Common myeloid progenitor, CD34-positive (primary cell): ENCODE data around the gene DCP2.
A peak's percentile ranks its signal among the peaks of the same experiment; 100 is the strongest.

Experiments
- CTCF ChIA-PET: fragments of 350-600 bp; sonication (Branson Sonifier 250); formaldehyde crosslinking; loops from one replicate; lab custom pipeline; 2021; ENCODE audit warnings: antibody characterized with exemption; lab: Charles Lee
- POLR2A ChIA-PET: fragments of 350-600 bp; sonication (Branson Sonifier 250); formaldehyde crosslinking; loops from one replicate; lab custom pipeline; 2021; ENCODE audit warnings: antibody characterized with exemption; lab: Charles Lee
- DNase-seq, 3 donors: peaks; one replicate each; pipeline versions ENCODE4 v3.0.0 to v3.0.0-alpha.2; 2013
- H3K27ac ChIP-seq, 2 experiments: 1 replicate in 1 of 2; 2 replicates in 1 of 2; pipeline ENCODE4 v1.7.0; 2013; ENCODE audit warnings: inconsistent platforms in 2 of 2, low read length in 2 of 2, mild to moderate bottlenecking in 2 of 2, low read depth in 1 of 2, moderate library complexity in 1 of 2; ENCODE audit not compliant: severe bottlenecking in 2 of 2, insufficient read depth in 1 of 2, poor library complexity in 1 of 2
- H3K27me3 ChIP-seq, 5 experiments: replicated peaks in 2 of 5; 1 replicate in 3 of 5; 2 replicates in 2 of 5; pipeline versions ENCODE4 v1.6.1 to v1.7.0; 2013; ENCODE audit warnings: low read length in 4 of 5, mild to moderate bottlenecking in 2 of 5, moderate library complexity in 2 of 5, inconsistent platforms in 1 of 5; ENCODE audit not compliant: insufficient read depth in 5 of 5, control insufficient read depth in 4 of 5
- H3K36me3 ChIP-seq, 4 experiments: 1 replicate in 2 of 4; 2 replicates in 2 of 4; pipeline versions ENCODE4 v1.6.1 to v1.7.0; 2013; ENCODE audit warnings: low read length in 3 of 4, control low read depth in 1 of 4, mild to moderate bottlenecking in 1 of 4; ENCODE audit not compliant: control insufficient read depth in 4 of 4, insufficient read depth in 4 of 4
- H3K4me1 ChIP-seq, 4 experiments: 1 replicate in 3 of 4; 2 replicates in 1 of 4; pipeline versions ENCODE4 v1.6.1 to v1.7.1; 2013; ENCODE audit warnings: low read length in 3 of 4, mild to moderate bottlenecking in 3 of 4, control low read depth in 1 of 4, inconsistent platforms in 1 of 4, moderate library complexity in 1 of 4; ENCODE audit not compliant: control insufficient read depth in 4 of 4, insufficient read depth in 4 of 4; ENCODE audit errors: control extremely low read depth in 1 of 4
- H3K4me3 ChIP-seq, 7 experiments: 1 replicate in 4 of 7; 2 replicates in 3 of 7; pipeline versions ENCODE4 v1.5.1 to v1.7.0; 2013; ENCODE audit warnings: mild to moderate bottlenecking in 7 of 7, low read length in 6 of 7, moderate library complexity in 6 of 7, inconsistent platforms in 2 of 7, low read depth in 2 of 7, control low read depth in 1 of 7; ENCODE audit not compliant: insufficient read depth in 4 of 7, control insufficient read depth in 1 of 7; ENCODE audit errors: extremely low read depth in 1 of 7
- H3K9me3 ChIP-seq, 5 experiments: 1 replicate in 4 of 5; 2 replicates in 1 of 5; pipeline versions ENCODE4 v1.6.1 to v1.7.1; 2013; ENCODE audit warnings: low read length in 4 of 5, mild to moderate bottlenecking in 2 of 5, inconsistent platforms in 1 of 5, low read depth in 1 of 5, moderate library complexity in 1 of 5; ENCODE audit not compliant: control insufficient read depth in 4 of 5, insufficient read depth in 2 of 5; ENCODE audit errors: control extremely low read depth in 1 of 5
- WGBS: methylation state at CpG from one replicate; pipeline ENCODE4 v1.1.5; 2013; ENCODE audit not compliant: insufficient coverage; 5-methylcytosine and 5-hydroxymethylcytosine counted together

The DCP2 gene

GRCh38 chr5:112965733-112966306 lies 10.8 kb upstream of the DCP2 start:
- peaks cover 0 to 6% (median 0%) of the 10 kb centered on the region in 4 experiments for H3K4me1 ChIP-seq
- no peak overlapping the region for H3K27ac ChIP-seq
- DNase-seq = no peak
- H3K27me3 ChIP-seq = peaks cover 0 to 26% (median 8%) of the 10 kb centered on the region in 5 experiments
- CTCF ChIA-PET = interaction anchor here (0.6 kb wide), 1 partner anchor 8 kb away, joined by 3 read pairs; no protein-coding TSS in a partner anchor
- no peaks in the 10 kb centered on the region for H3K36me3 ChIP-seq
- WGBS = 100% methylated on average over 4 of the region's 8 CpGs
- POLR2A ChIA-PET = no interaction called here
- H3K4me3 ChIP-seq = no peak overlapping the region
- no peaks in the 10 kb centered on the region for H3K9me3 ChIP-seq

- H3K9me3 ChIP-seq = no peaks in the 10 kb centered on the region
- 90% methylated on average over 3 of the region's 6 CpGs for WGBS
- no peak overlapping the region for H3K27ac ChIP-seq
- H3K36me3 ChIP-seq = no peaks in the 10 kb centered on the region
- CTCF ChIA-PET = interaction anchor here (1.1 kb wide), 1 partner anchor 29 kb away, joined by 3 read pairs; no protein-coding TSS in a partner anchor
- POLR2A ChIA-PET = no interaction called here
- H3K4me1 ChIP-seq = peaks cover 0 to 6% (median 0%) of the 10 kb centered on the region in 4 experiments
- peaks cover 0 to 12% (median 4%) of the 10 kb centered on the region in 5 experiments for H3K27me3 ChIP-seq
- no peak for DNase-seq
- no peak overlapping the region for H3K4me3 ChIP-seq
Measured at GRCh38 chr5:112967520-112968083, 9.0 kb upstream of the DCP2 start.

- ChIA-PET POLR2A (no interaction called here), CTCF (interaction anchor here (1.0 to 2.0 kb wide), 3 partner anchors 10 to 27 kb away, joined by 3 to 6 read pairs (median 4); no protein-coding TSS in a partner anchor)
- Histone ChIP-seq H3K27ac (no peak overlapping the region), H3K4me1 (peaks cover 0 to 6% (median 0%) of the 10 kb centered on the region in 4 experiments), H3K4me3 (no peak overlapping the region), H3K9me3 (no peaks in the 10 kb centered on the region), H3K36me3 (no peaks in the 10 kb centered on the region), H3K27me3 (peaks cover 0 to 6% (median 3%) of the 10 kb centered on the region in 5 experiments)
- DNase-seq = no peak
- 100% methylated on average over 2 of the region's 5 CpGs for WGBS
Measured at GRCh38 chr5:112968411-112969106, 8.0 kb upstream of the DCP2 start.

- H3K36me3 ChIP-seq = no peaks in the 10 kb centered on the region
- ChIA-PET POLR2A (no interaction called here), CTCF (interaction anchor here (1.4 kb wide), 1 partner anchor 233 kb away, joined by 3 read pairs; the partner anchor contains the start of gene APC)
- no peaks in the 10 kb centered on the region for H3K9me3 ChIP-seq
- peaks cover 0 to 6% (median 3%) of the 10 kb centered on the region in 5 experiments for H3K27me3 ChIP-seq
- H3K4me3 ChIP-seq = no peak overlapping the region
- no peak overlapping the region for H3K27ac ChIP-seq
- H3K4me1 ChIP-seq = peaks cover 0 to 7% (median 3%) of the 10 kb centered on the region in 4 experiments
- WGBS = 100% methylated on average over 2 of the region's 4 CpGs
- no peak for DNase-seq
Measured at GRCh38 chr5:112971276-112971675, 5.3 kb upstream of the DCP2 start.

GRCh38 chr5:112973036-112973435 lies 3.6 kb upstream of the DCP2 start:
- H3K36me3 ChIP-seq = no peaks in the 10 kb centered on the region
- CTCF ChIA-PET = interaction anchor here (0.7 to 1.1 kb wide), 2 partner anchors 7 to 11 kb away, joined by 3 to 4 read pairs; no protein-coding TSS in a partner anchor
- no CpG with 5 or more reads among the region's 1 CpG for WGBS
- no peaks in the 10 kb centered on the region for H3K9me3 ChIP-seq
- POLR2A ChIA-PET = no interaction called here
- no peak overlapping the region for H3K4me3 ChIP-seq
- H3K27me3 ChIP-seq = peaks cover 0 to 5% (median 0%) of the 10 kb centered on the region in 5 experiments
- DNase-seq = no peak
- H3K27ac ChIP-seq = no peak overlapping the region
- H3K4me1 ChIP-seq = peaks cover 0 to 17% (median 11%) of the 10 kb centered on the region in 4 experiments

GRCh38 chr5:112973904-112974303 lies 2.7 kb upstream of the DCP2 start:
- Histone ChIP-seq H3K36me3 (no peaks in the 10 kb centered on the region), H3K4me1 (peaks cover 2 to 26% (median 16%) of the 10 kb centered on the region in 4 experiments), H3K27ac (no peak overlapping the region), H3K4me3 (no peak overlapping the region), H3K9me3 (no peaks in the 10 kb centered on the region), H3K27me3 (peaks cover 0 to 4% (median 0%) of the 10 kb centered on the region in 5 experiments)
- no CpG with 5 or more reads among the region's 1 CpG for WGBS
- peak in 2 of 3 donors; percentile 72 to 82 for DNase-seq
- CTCF ChIA-PET = interaction anchor here (0.7 to 1.4 kb wide), 5 partner anchors 8 to 282 kb away, joined by 3 to 5 read pairs (median 4); no protein-coding TSS in a partner anchor
- POLR2A ChIA-PET = no interaction called here
